Progenitor cell of endocrine pancreas (in vitro differentiated cells): Measurements from ENCODE around the gene HDLBP. TPM values are rescaled to one million over a fixed set of nuclear protein-coding genes. Genes with fewer than 3 reads are reported as not detected.

Experiments
- DNase-seq: peaks from one replicate; pipeline ENCODE4 v3.0.0; 2021; ENCODE audit warnings: low spot score; ENCODE audit not compliant: unreplicated experiment
- H3K27ac Mint-ChIP-seq: 2 replicates; pipeline ENCODE4 v1.8.0; 2021; ENCODE audit warnings: mild to moderate bottlenecking, moderate library complexity, mixed read lengths
- H3K27me3 Mint-ChIP-seq: 2 replicates; pipeline ENCODE4 v1.8.0; 2021; ENCODE audit warnings: mixed read lengths
- H3K36me3 Mint-ChIP-seq: 2 replicates; pipeline ENCODE4 v1.8.0; 2022; ENCODE audit warnings: mixed read lengths; ENCODE audit not compliant: insufficient read depth
- H3K4me1 Mint-ChIP-seq: 2 replicates; pipeline ENCODE4 v1.8.0; 2021; ENCODE audit warnings: low read depth, mixed read lengths
- H3K4me3 Mint-ChIP-seq: 2 replicates; pipeline ENCODE4 v1.8.0; 2021; ENCODE audit warnings: low read depth, mild to moderate bottlenecking, moderate library complexity, mixed read lengths
- H3K9me3 Mint-ChIP-seq: 2 replicates; pipeline ENCODE4 v1.8.0; 2021; ENCODE audit warnings: low read depth, mixed read lengths
- CTCF ChIP-seq: fragments of 200-600 bp; sonication (generic); IDR thresholded peaks from one replicate; pipeline ENCODE4 v1.5.0; 2021; ENCODE audit warnings: antibody characterized with exemption, mild to moderate bottlenecking; ENCODE audit not compliant: unreplicated experiment
- total RNA-seq: library from RNA; stranded (reverse); gene quantifications from 2 replicates; pipeline ENCODE4 v1.2.1, GENCODE V29; 2021

Gene HDLBP
- total RNA-seq, 1 donor from 2014 or later: 388 TPM

DNA sequence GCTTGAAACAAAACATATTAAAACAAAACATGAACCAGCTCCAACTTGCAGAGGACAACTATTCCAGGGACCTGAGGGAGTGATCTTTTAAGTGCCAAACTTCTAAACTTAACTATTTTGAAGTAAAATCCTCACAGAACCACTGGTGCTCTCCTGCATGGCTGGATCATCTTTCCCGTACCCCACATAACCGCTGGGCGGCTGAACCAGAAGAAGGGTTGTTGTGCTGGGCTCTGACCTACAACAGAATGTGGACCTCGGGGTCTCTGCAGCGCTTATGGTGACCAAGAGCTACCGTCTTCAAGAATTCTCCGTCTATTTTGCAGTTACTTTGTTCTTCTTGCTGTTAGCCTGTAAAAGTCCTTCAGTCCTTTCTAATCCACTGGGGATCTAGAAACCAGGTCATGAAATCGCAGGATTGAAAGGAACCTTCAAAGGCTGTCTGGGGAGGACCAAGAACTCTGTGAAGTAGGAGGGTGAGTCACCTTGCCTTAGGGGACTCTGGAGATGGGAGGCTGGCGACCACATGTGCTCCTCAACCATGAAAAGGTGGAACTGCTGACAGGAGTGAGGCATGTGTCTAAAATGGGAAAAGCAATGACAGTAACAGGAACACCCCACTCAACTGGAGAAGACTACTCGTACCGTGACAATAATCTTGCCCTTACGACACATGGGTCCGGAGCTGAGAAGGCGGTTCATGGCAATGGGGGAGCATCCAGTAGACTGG is 46.6 kb downstream of the HDLBP start:
- H3K27me3 Mint-ChIP-seq: no peaks in the 10 kb centered on the region
- no peaks in the 10 kb centered on the region for H3K9me3 Mint-ChIP-seq
- peaks cover 24% of the 10 kb centered on the region for H3K4me1 Mint-ChIP-seq
- DNase-seq: no peak
- no peak overlapping the region for H3K4me3 Mint-ChIP-seq
- no peak overlapping the region for H3K27ac Mint-ChIP-seq
- H3K36me3 Mint-ChIP-seq: peaks cover 6% of the 10 kb centered on the region
- TF ChIP-seq CTCF: no peak

DNA sequence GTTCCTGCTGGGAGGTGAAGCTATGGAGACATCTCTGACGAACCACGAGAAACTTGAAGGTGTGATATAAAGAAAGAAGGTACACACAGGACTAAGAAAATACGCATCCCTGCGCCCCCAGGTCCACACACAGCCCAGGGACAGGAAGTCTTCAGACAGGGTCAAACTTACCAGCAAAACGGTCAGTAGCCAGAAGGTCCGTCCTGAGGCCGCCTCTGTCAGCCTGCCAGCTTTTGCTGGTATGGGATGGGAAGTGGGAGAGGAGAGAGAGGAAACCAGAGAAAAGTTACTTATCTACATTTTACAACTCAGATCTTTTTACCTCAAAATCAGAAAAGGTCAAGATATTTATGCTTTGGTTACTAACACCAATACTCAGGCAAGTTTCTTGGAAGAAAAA is 47.2 kb downstream of the HDLBP start:
- no peak for TF ChIP-seq CTCF
- Mint-ChIP-seq H3K4me1 (peaks cover 21% of the 10 kb centered on the region), H3K27ac (no peak overlapping the region), H3K4me3 (no peak overlapping the region), H3K27me3 (no peaks in the 10 kb centered on the region), H3K9me3 (no peaks in the 10 kb centered on the region), H3K36me3 (peaks cover 9% of the 10 kb centered on the region)
- DNase-seq: no peak

GRCh38 chr2:241267249-241268067 is 48.0 kb downstream of the HDLBP start:
- peaks cover 16% of the 10 kb centered on the region for H3K36me3 Mint-ChIP-seq

GRCh38 chr2:241265506-241265905 is 50.0 kb downstream of the HDLBP start:
- Mint-ChIP-seq H3K4me1 (peaks cover 8% of the 10 kb centered on the region), H3K27ac (no peak overlapping the region), H3K4me3 (no peak overlapping the region), H3K9me3 (no peaks in the 10 kb centered on the region), H3K36me3 (peaks cover 21% of the 10 kb centered on the region), H3K27me3 (no peaks in the 10 kb centered on the region)
- TF ChIP-seq CTCF: no peak
- DNase-seq: no peak

More at GRCh38 chr2:241267249-241268067, 48.0 kb downstream of the HDLBP start:
- Mint-ChIP-seq H3K9me3 (no peaks in the 10 kb centered on the region), H3K27me3 (no peaks in the 10 kb centered on the region), H3K4me1 (peaks cover 18% of the 10 kb centered on the region), H3K4me3 (no peak overlapping the region), H3K27ac (no peak overlapping the region)
- no peak for DNase-seq
- TF ChIP-seq CTCF: no peak

DNA sequence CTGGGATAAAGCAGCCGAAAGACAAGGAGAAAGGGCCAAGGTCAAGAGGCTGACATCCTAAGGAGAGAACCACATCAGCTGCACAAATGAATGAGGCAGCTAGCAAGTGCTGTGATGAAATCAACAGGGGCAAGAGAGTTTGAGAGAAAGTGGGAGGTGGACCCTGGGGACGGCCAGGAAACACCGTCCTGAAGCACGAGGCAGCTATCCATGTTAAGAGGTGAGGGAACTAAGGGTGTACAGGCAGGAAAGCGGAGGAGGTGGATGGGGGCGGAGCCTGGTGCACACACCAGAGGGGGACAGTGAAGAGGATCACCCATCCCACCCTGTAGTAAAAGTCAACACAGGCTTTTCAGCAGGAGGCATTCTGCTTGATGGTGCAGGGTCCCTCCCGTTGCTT is 52.4 kb downstream of the HDLBP start:
- Mint-ChIP-seq H3K4me1 (no peaks in the 10 kb centered on the region), H3K36me3 (peaks cover 19% of the 10 kb centered on the region), H3K27ac (no peak overlapping the region), H3K9me3 (no peaks in the 10 kb centered on the region), H3K27me3 (no peaks in the 10 kb centered on the region), H3K4me3 (no peak overlapping the region)
- TF ChIP-seq CTCF: no peak
- no peak for DNase-seq
